ENCODE measurements around the gene STK38L.
A peak's percentile ranks its signal among the peaks of the same experiment; 100 is the strongest.

The STK38L gene

GRCh38 chr12:27284751-27285150 lies 40.7 kb downstream of the STK38L start:
- Histone ChIP-seq H3K4me2 (ENCODE audit: low read length) (peak overlapping the region; percentile 5), H3K9me3 (ENCODE audit: control insufficient read depth, low read length) (no peaks in the 10 kb centered on the region), H3K4me3 (ENCODE audit: low read depth, low read length) (no peak overlapping the region), H3K4me1 (peaks cover 2% of the 10 kb centered on the region), H2AFZ (no peak overlapping the region), H3K27ac (no peak overlapping the region), H3K79me2 (no peaks in the 10 kb centered on the region), H3K27me3 (ENCODE audit: control insufficient read depth, insufficient read depth, low read length) (no peaks in the 10 kb centered on the region), H3K36me3 (ENCODE audit: control insufficient read depth, insufficient read depth, low read length) (no peaks in the 10 kb centered on the region), H3K9ac (no peak overlapping the region)
- no peak for TF ChIP-seq CTCF (IDR thresholded peaks at IDR 0.05)

GRCh38 chr12:27285403-27285802 lies 41.3 kb downstream of the STK38L start:
- H3K4me2 ChIP-seq (ENCODE audit: low read length) = no peak overlapping the region
- no peaks in the 10 kb centered on the region for H3K36me3 ChIP-seq (ENCODE audit: control insufficient read depth, insufficient read depth, low read length)
- no peaks in the 10 kb centered on the region for H3K9me3 ChIP-seq (ENCODE audit: control insufficient read depth, low read length)
- no peak overlapping the region for H3K9ac ChIP-seq
- H2AFZ ChIP-seq = no peak overlapping the region
- H3K79me2 ChIP-seq = no peaks in the 10 kb centered on the region
- peak overlapping the region; percentile 17 for H3K27ac ChIP-seq
- peaks cover 3% of the 10 kb centered on the region for H3K4me1 ChIP-seq
- H3K4me3 ChIP-seq (ENCODE audit: low read depth, low read length) = no peak overlapping the region
- H3K27me3 ChIP-seq (ENCODE audit: control insufficient read depth, insufficient read depth, low read length) = no peaks in the 10 kb centered on the region
- TF ChIP-seq CTCF (IDR thresholded peaks at IDR 0.05) = no peak

- TF ChIP-seq CTCF (IDR thresholded peaks at IDR 0.05) = no peak
- H3K36me3 ChIP-seq (ENCODE audit: control insufficient read depth, insufficient read depth, low read length) = no peaks in the 10 kb centered on the region
- H3K4me1 ChIP-seq = peaks cover 13% of the 10 kb centered on the region
- no peaks in the 10 kb centered on the region for H3K27me3 ChIP-seq (ENCODE audit: control insufficient read depth, insufficient read depth, low read length)
- no peak overlapping the region for H2AFZ ChIP-seq
- peak overlapping the region; percentile 33 for H3K27ac ChIP-seq
- H3K4me2 ChIP-seq (ENCODE audit: low read length) = peak overlapping the region; percentile 15
- no peaks in the 10 kb centered on the region for H3K79me2 ChIP-seq
- no peak overlapping the region for H3K4me3 ChIP-seq (ENCODE audit: low read depth, low read length)
- no peak overlapping the region for H3K9ac ChIP-seq
- H3K9me3 ChIP-seq (ENCODE audit: control insufficient read depth, low read length) = no peaks in the 10 kb centered on the region
Observed at GRCh38 chr12:27289414-27289813, 45.3 kb downstream of the STK38L start.

GRCh38 chr12:27290501-27291168 lies 46.5 kb downstream of the STK38L start:
- H3K9ac ChIP-seq = no peak overlapping the region
- H3K79me2 ChIP-seq = no peaks in the 10 kb centered on the region
- no peaks in the 10 kb centered on the region for H3K36me3 ChIP-seq (ENCODE audit: control insufficient read depth, insufficient read depth, low read length)
- no peak overlapping the region for H2AFZ ChIP-seq
- no peaks in the 10 kb centered on the region for H3K27me3 ChIP-seq (ENCODE audit: control insufficient read depth, insufficient read depth, low read length)
- no peak for TF ChIP-seq CTCF (IDR thresholded peaks at IDR 0.05)
- H3K9me3 ChIP-seq (ENCODE audit: control insufficient read depth, low read length) = no peaks in the 10 kb centered on the region
- no peak overlapping the region for H3K4me3 ChIP-seq (ENCODE audit: low read depth, low read length)
- H3K4me1 ChIP-seq = peaks cover 13% of the 10 kb centered on the region
- H3K27ac ChIP-seq = peak overlapping the region; percentile 69
- no peak overlapping the region for H3K4me2 ChIP-seq (ENCODE audit: low read length)

- Histone ChIP-seq H3K79me2 (peaks cover 3% of the 10 kb centered on the region), H3K27ac (peak overlapping the region; percentile 69), H3K36me3 (ENCODE audit: control insufficient read depth, insufficient read depth, low read length) (no peaks in the 10 kb centered on the region), H2AFZ (no peak overlapping the region), H3K4me1 (peaks cover 13% of the 10 kb centered on the region), H3K4me2 (ENCODE audit: low read length) (peak overlapping the region; percentile 52), H3K9me3 (ENCODE audit: control insufficient read depth, low read length) (no peaks in the 10 kb centered on the region), H3K27me3 (ENCODE audit: control insufficient read depth, insufficient read depth, low read length) (no peaks in the 10 kb centered on the region), H3K4me3 (ENCODE audit: low read depth, low read length) (peak overlapping the region; percentile 27), H3K9ac (no peak overlapping the region)
- no peak for TF ChIP-seq CTCF (IDR thresholded peaks at IDR 0.05)
Observed at GRCh38 chr12:27291862-27292261, 47.8 kb downstream of the STK38L start.
